MM.1S (cell line): ENCODE measurements around the gene NBAS.

Experiments
- DNase-seq: peaks from one replicate; pipeline ENCODE4 v3.0.0-alpha.2; 2015
- H2AFZ ChIP-seq: fragments of 300-600 bp; sonication (generic); 2 replicates; pipeline ENCODE4 v1.6.0; 2016; ENCODE audit warnings: antibody characterized with exemption, low read length
- H3F3A ChIP-seq: fragments of 300-600 bp; sonication (generic); 2 replicates; pipeline ENCODE4 v1.6.1; 2016; ENCODE audit warnings: mild to moderate bottlenecking, antibody characterized with exemption, low read length, moderate library complexity, mixed read lengths; ENCODE audit not compliant: insufficient read depth
- H3K27ac ChIP-seq: fragments of 300-600 bp; sonication (generic); 2 replicates; pipeline ENCODE4 v1.5.1; 2016; ENCODE audit warnings: mild to moderate bottlenecking, low read length
- H3K27me3 ChIP-seq: fragments of 300-600 bp; sonication (generic); replicated peaks from 2 replicates; pipeline ENCODE4 v1.6.0; 2016; ENCODE audit warnings: low read length; ENCODE audit not compliant: insufficient read depth
- H3K36me3 ChIP-seq: fragments of 300-600 bp; sonication (generic); replicated peaks from 2 replicates; pipeline ENCODE4 v1.6.1; 2016; ENCODE audit warnings: mild to moderate bottlenecking, low read length, mixed read lengths; ENCODE audit not compliant: insufficient read depth
- H3K4me1 ChIP-seq: fragments of 300-600 bp; sonication (generic); 2 replicates; pipeline ENCODE4 v1.6.1; 2016; ENCODE audit warnings: low read length, mixed read lengths
- H3K4me2 ChIP-seq: fragments of 300-600 bp; sonication (generic); 2 replicates; pipeline ENCODE4 v1.6.0; 2016; ENCODE audit warnings: low read depth, low read length
- H3K4me3 ChIP-seq: fragments of 300-600 bp; sonication (generic); 2 replicates; pipeline ENCODE4 v1.5.1; 2016; ENCODE audit warnings: low read length, mixed read lengths
- H3K79me2 ChIP-seq: fragments of 300-600 bp; sonication (generic); 2 replicates; pipeline ENCODE4 v1.6.1; 2016; ENCODE audit warnings: mixed run types, low read length, mixed read lengths
- H3K9ac ChIP-seq: fragments of 300-600 bp; sonication (generic); 2 replicates; pipeline ENCODE4 v1.6.1; 2016; ENCODE audit warnings: low read length, mixed read lengths
- H3K9me2 ChIP-seq: fragments of 300-600 bp; sonication (generic); replicated peaks from 2 replicates; pipeline ENCODE4 v1.6.1; 2016; ENCODE audit warnings: mild to moderate bottlenecking, low read length, mixed read lengths; ENCODE audit not compliant: insufficient read depth
- H3K9me3 ChIP-seq: fragments of 300-600 bp; sonication (generic); replicated peaks from 2 replicates; pipeline ENCODE4 v1.6.1; 2016; ENCODE audit warnings: mild to moderate bottlenecking, low read length, mixed read lengths; ENCODE audit not compliant: insufficient read depth
- H4K20me1 ChIP-seq: fragments of 300-600 bp; sonication (generic); 2 replicates; pipeline ENCODE4 v1.6.1; 2016; ENCODE audit warnings: mild to moderate bottlenecking, low read length, moderate library complexity, mixed read lengths; ENCODE audit not compliant: insufficient read depth
- CTCF ChIP-seq: fragments of 300-600 bp; sonication (generic); IDR thresholded peaks from 2 replicates; pipeline ENCODE4 v1.5.1; 2016; ENCODE audit warnings: antibody characterized with exemption, low read length, mixed read lengths
- EZH2 ChIP-seq: fragments of 300-600 bp; sonication (generic); optimal IDR thresholded peaks from 2 replicates; pipeline ENCODE3; 2017; ENCODE audit warnings: low read depth, mild to moderate bottlenecking, antibody characterized with exemption, low read length, mixed read lengths
- EZH2phosphoT487 ChIP-seq: fragments of 300-600 bp; sonication (generic); IDR thresholded peaks from 2 replicates; pipeline ENCODE4 v1.6.1; 2018; ENCODE audit warnings: antibody characterized with exemption, low read length

Gene NBAS

GRCh38 chr2:15241929-15242328, 319.2 kb downstream of the NBAS start:
- no peaks in the 10 kb centered on the region for H3K9me3 ChIP-seq
- no peak overlapping the region for H2AFZ ChIP-seq
- H3K79me2 ChIP-seq = no peaks in the 10 kb centered on the region
- no peaks in the 10 kb centered on the region for H3K9me2 ChIP-seq
- H3K36me3 ChIP-seq = no peaks in the 10 kb centered on the region
- H3K27ac ChIP-seq = no peak overlapping the region
- no peaks in the 10 kb centered on the region for H3K27me3 ChIP-seq
- H3K4me2 ChIP-seq = no peak overlapping the region
- H3K4me1 ChIP-seq = no peaks in the 10 kb centered on the region
- no peaks in the 10 kb centered on the region for H3F3A ChIP-seq
- no peak for TF ChIP-seq CTCF
- TF ChIP-seq EZH2 = no peak
- no peak for TF ChIP-seq EZH2phosphoT487
- no peak overlapping the region for H3K9ac ChIP-seq
- no peaks in the 10 kb centered on the region for H4K20me1 ChIP-seq
- no peak overlapping the region for H3K4me3 ChIP-seq
- DNase-seq = no peak

- Histone ChIP-seq H3K36me3 (no peaks in the 10 kb centered on the region), H3F3A (no peaks in the 10 kb centered on the region), H3K9me3 (no peaks in the 10 kb centered on the region), H3K27me3 (no peaks in the 10 kb centered on the region), H3K79me2 (no peaks in the 10 kb centered on the region), H3K9ac (no peak overlapping the region), H2AFZ (no peak overlapping the region), H4K20me1 (no peaks in the 10 kb centered on the region), H3K4me3 (no peak overlapping the region), H3K9me2 (no peaks in the 10 kb centered on the region), H3K4me1 (no peaks in the 10 kb centered on the region), H3K4me2 (no peak overlapping the region), H3K27ac (no peak overlapping the region)
- TF ChIP-seq CTCF (no peak), EZH2phosphoT487 (no peak), EZH2 (no peak)
- DNase-seq = no peak
Measured at GRCh38 chr2:15241201-15241600, 319.9 kb downstream of the NBAS start.

GRCh38 chr2:15238028-15238427, 323.1 kb downstream of the NBAS start:
- Histone ChIP-seq H3K9me2 (no peaks in the 10 kb centered on the region), H4K20me1 (no peaks in the 10 kb centered on the region), H3K4me2 (no peak overlapping the region), H3K4me3 (no peak overlapping the region), H3K9ac (no peak overlapping the region), H3K27me3 (no peaks in the 10 kb centered on the region), H3K36me3 (no peaks in the 10 kb centered on the region), H2AFZ (no peak overlapping the region), H3K9me3 (no peaks in the 10 kb centered on the region), H3F3A (no peaks in the 10 kb centered on the region), H3K4me1 (no peaks in the 10 kb centered on the region), H3K27ac (no peak overlapping the region), H3K79me2 (no peaks in the 10 kb centered on the region)
- TF ChIP-seq CTCF (no peak), EZH2phosphoT487 (no peak), EZH2 (no peak)
- no peak for DNase-seq
